Liver (tissue), 9 donors: ENCODE results near the gene NCOR2. TPM values are rescaled to one million over a fixed set of nuclear protein-coding genes. Genes with fewer than 3 reads are reported as not detected.

Experiments used
- DNase-seq: peaks from one replicate; pipeline ENCODE4 v3.0.0-alpha.2; 2017; ENCODE audit warnings: low spot score
- H3K27ac ChIP-seq, 2 donors: one replicate each; pipeline ENCODE4 v1.7.0; 2013; ENCODE audit warnings: inconsistent platforms in 2 of 2, low read length in 2 of 2, control low read depth in 1 of 2, low read depth in 1 of 2, mild to moderate bottlenecking in 1 of 2
- H3K27me3 ChIP-seq, 4 donors: one replicate each; pipeline versions ENCODE4 v1.6.1 to v1.7.0; 2013; ENCODE audit warnings: low read length in 3 of 4, inconsistent platforms in 1 of 4, mild to moderate bottlenecking in 1 of 4, moderate library complexity in 1 of 4; ENCODE audit not compliant: control insufficient read depth in 4 of 4, insufficient read depth in 4 of 4
- H3K36me3 ChIP-seq, 4 donors: one replicate each; pipeline versions ENCODE4 v1.6.1 to v1.7.0; 2013; ENCODE audit warnings: low read length in 3 of 4, mild to moderate bottlenecking in 3 of 4, low read depth in 1 of 4, moderate library complexity in 1 of 4; ENCODE audit not compliant: control insufficient read depth in 4 of 4, insufficient read depth in 3 of 4
- H3K4me1 ChIP-seq, 4 donors: one replicate each; pipeline versions ENCODE4 v1.6.1 to v1.7.0; 2013; ENCODE audit warnings: low read length in 3 of 4, mild to moderate bottlenecking in 3 of 4, moderate library complexity in 1 of 4; ENCODE audit not compliant: control insufficient read depth in 4 of 4, insufficient read depth in 4 of 4
- H3K4me3 ChIP-seq, 3 donors: one replicate each; pipeline versions ENCODE4 v1.6.1 to v1.7.0; 2013; ENCODE audit warnings: low read length in 3 of 3, control low read depth in 1 of 3, low read depth in 1 of 3, mild to moderate bottlenecking in 1 of 3
- H3K9ac ChIP-seq, 2 donors: one replicate each; pipeline ENCODE4 v1.7.0; 2013; ENCODE audit warnings: low read length in 2 of 2, mild to moderate bottlenecking in 2 of 2, moderate library complexity in 2 of 2, control low read depth in 1 of 2, low read depth in 1 of 2
- H3K9me3 ChIP-seq, 4 donors: one replicate each; pipeline versions ENCODE4 v1.6.1 to v1.7.0; 2013; ENCODE audit warnings: low read length in 3 of 4; ENCODE audit not compliant: control insufficient read depth in 4 of 4
- ATF3 ChIP-seq: IDR thresholded peaks from 2 replicates; pipeline ENCODE4 v1.6.1; 2016; ENCODE audit warnings: antibody characterized with exemption
- CTCF ChIP-seq: fragments of 150-350 bp; IDR thresholded peaks from 2 replicates; pipeline ENCODE4 v1.5.1; 2017; ENCODE audit warnings: improper control_type of control experiment, low read depth, low read length; ENCODE audit not compliant: missing input control
- EGR1 ChIP-seq, 2 donors: IDR thresholded peaks; 2 replicates each; pipeline ENCODE4 v1.6.1; 2016 to 2018; ENCODE audit warnings: antibody characterized with exemption in 2 of 2, low read depth in 2 of 2
- FOXA1 ChIP-seq: IDR thresholded peaks from 2 replicates; pipeline ENCODE4 v1.6.1; 2016; ENCODE audit warnings: antibody characterized with exemption
- FOXA2 ChIP-seq: IDR thresholded peaks from 2 replicates; pipeline ENCODE4 v1.6.1; 2016; ENCODE audit warnings: antibody characterized with exemption
- GABPA ChIP-seq, 2 donors: IDR thresholded peaks in 1 of 2; conservative IDR thresholded peaks in 1 of 2; 2 replicates each; pipeline ENCODE4 v1.6.1; 2016; ENCODE audit warnings: antibody characterized with exemption in 2 of 2, mild to moderate bottlenecking in 1 of 2, moderate library complexity in 1 of 2
- HNF4A ChIP-seq, 2 donors: conservative IDR thresholded peaks; 2 replicates each; pipeline ENCODE4 v1.6.1; 2016; ENCODE audit warnings: antibody characterized with exemption in 2 of 2, mild to moderate bottlenecking in 2 of 2
- HNF4G ChIP-seq: IDR thresholded peaks from 2 replicates; pipeline ENCODE4 v1.6.1; 2016; ENCODE audit warnings: antibody characterized with exemption
- JUND ChIP-seq, 2 donors: IDR thresholded peaks; 2 replicates each; pipeline ENCODE4 v1.6.1; 2016; ENCODE audit warnings: antibody characterized with exemption in 2 of 2
- MAX ChIP-seq: IDR thresholded peaks from 2 replicates; pipeline ENCODE4 v1.6.1; 2016; ENCODE audit warnings: antibody characterized with exemption
- NR2F2 ChIP-seq: IDR thresholded peaks from 2 replicates; pipeline ENCODE4 v1.6.1; 2016; ENCODE audit warnings: antibody characterized with exemption
- RAD21 ChIP-seq, 2 donors: IDR thresholded peaks; 2 replicates each; pipeline ENCODE4 v1.6.1; 2016; ENCODE audit warnings: antibody characterized with exemption in 2 of 2, mild to moderate bottlenecking in 2 of 2
- REST ChIP-seq: IDR thresholded peaks from 2 replicates; pipeline ENCODE4 v1.6.1; 2016; ENCODE audit warnings: antibody characterized with exemption, mild to moderate bottlenecking
- RXRA ChIP-seq, 2 donors: IDR thresholded peaks; 2 replicates each; pipeline ENCODE4 v1.6.1; 2017 to 2018; ENCODE audit warnings: antibody characterized with exemption in 2 of 2, mild to moderate bottlenecking in 1 of 2
- SP1 ChIP-seq: IDR thresholded peaks from 2 replicates; pipeline ENCODE4 v1.6.1; 2018; ENCODE audit warnings: antibody characterized with exemption, mild to moderate bottlenecking
- TAF1 ChIP-seq: conservative IDR thresholded peaks from 2 replicates; pipeline ENCODE4 v1.6.1; 2016; ENCODE audit warnings: antibody characterized with exemption, mild to moderate bottlenecking
- YY1 ChIP-seq: IDR thresholded peaks from 2 replicates; pipeline ENCODE4 v1.6.1; 2016; ENCODE audit warnings: antibody characterized with exemption, mild to moderate bottlenecking
- ZBTB33 ChIP-seq: IDR thresholded peaks from 2 replicates; pipeline ENCODE4 v1.6.1; 2016; ENCODE audit warnings: antibody characterized with exemption
- WGBS: extraction: QIAGEN DNeasy Blood & Tissue Kit; methylation state at CpG from one replicate; pipeline ENCODE4 v1.1.7; 2013; 5-methylcytosine and 5-hydroxymethylcytosine counted together
- polyA plus RNA-seq, 2 donors: library from polyadenylated mRNA; stranded (reverse) in 1 of 2; unstranded in 1 of 2; fragments of 200-250 nt in 1 of 2; fragments of >200 nt in 1 of 2; fragmentation: Nextera tagmentation in 1 of 2; extraction: Ambion mirVana in 1 of 2; gene quantifications; one replicate each; pipeline versions ENCODE4 v1.2.1 to v1.2.3, GENCODE V29; 2013 to 2015
- total RNA-seq, 2 donors: library from RNA; depleted of rRNA; stranded (reverse); fragments of >200 nt; gene quantifications; one replicate each; pipeline ENCODE4 v1.2.3, GENCODE V29; 2014
- donor health status: healthy.
- donor health status: healthy.
- donor health status: healthy.
- donor health status: healthy.
- donor health status: healthy.

Gene NCOR2
- total and polyA plus RNA-seq, 4 donors = 7.9 to 31.6 (median 18.1) TPM

GRCh38 chr12:124601706-124602105 is 34.3 kb upstream of the NCOR2 start:
- H3K9me3 ChIP-seq = no peaks in the 10 kb centered on the region
- H3K4me3 ChIP-seq = no peak overlapping the region
- H3K9ac ChIP-seq = no peak overlapping the region
- H3K27ac ChIP-seq = no peak overlapping the region
- no peak for DNase-seq
- H3K36me3 ChIP-seq = no peaks in the 10 kb centered on the region
- no peaks in the 10 kb centered on the region for H3K27me3 ChIP-seq
- peaks cover 0 to 6% (median 1%) of the 10 kb centered on the region in 4 donors for H3K4me1 ChIP-seq
- no peak for TF ChIP-seq HNF4G
- no peak for TF ChIP-seq ZBTB33
- TF ChIP-seq SP1 = no peak
- TF ChIP-seq RAD21 (IDR thresholded peaks at IDR 0.05) = no peak
- TF ChIP-seq CTCF = no peak
- TF ChIP-seq YY1 = no peak
- TF ChIP-seq TAF1 = no peak
- TF ChIP-seq REST = no peak
- TF ChIP-seq HNF4A (conservative IDR thresholded peaks at IDR 0.05) = no peak
- TF ChIP-seq NR2F2 = no peak
- TF ChIP-seq FOXA2 = no peak
- no peak for TF ChIP-seq RXRA (IDR thresholded peaks at IDR 0.05)
- no peak for TF ChIP-seq JUND (IDR thresholded peaks at IDR 0.05)
- no peak for TF ChIP-seq ATF3
- no peak for TF ChIP-seq FOXA1
- no peak for TF ChIP-seq MAX
- no peak for TF ChIP-seq GABPA (IDR thresholded peaks at IDR 0.05 in 1 of 2, conservative IDR thresholded peaks at IDR 0.05 in 1 of 2)
- no peak for TF ChIP-seq EGR1 (IDR thresholded peaks at IDR 0.05; ENCODE audit: low read depth in 2 of 2)
- 98% methylated on average over 8 of the region's 8 CpGs for WGBS
